PC-3 (cell line): ENCODE measurements around the gene SVOP. TPM values are rescaled to one million over a fixed set of nuclear protein-coding genes. Genes with fewer than 3 reads are reported as not detected.

ENCODE experiments used
- ATAC-seq: fragments of 200-7000 bp; cut with Tn5 transposase; 2 replicates; pipeline ENCODE4 v1.9.1; 2020; ENCODE audit warnings: mild to moderate bottlenecking, moderate library complexity
- BruUV-seq: library from RNA; stranded (reverse); fragments of 400-500 nt; replicated peaks from 2 replicates; lab custom pipeline; 2021; lab: Mats Ljungman, UMichigan
- CTCF ChIA-PET: fragments of 300-600 bp; sonication (Branson Sonifier 250); formaldehyde crosslinking; loops from one replicate; lab custom pipeline; 2022; ENCODE audit warnings: antibody characterized with exemption; lab: Charles Lee
- POLR2A ChIA-PET: fragments of 300-600 bp; sonication (Branson Sonifier 250); formaldehyde crosslinking; loops from one replicate; lab custom pipeline; 2022; ENCODE audit warnings: antibody characterized with exemption; ENCODE audit not compliant: unreplicated experiment; lab: Charles Lee
- DNase-seq: peaks from one replicate; pipeline ENCODE4 v3.0.0-alpha.2; 2015
- H2AFZ ChIP-seq: fragments of 300-600 bp; sonication (generic); 2 replicates; pipeline ENCODE4 v1.6.0; 2016; ENCODE audit warnings: antibody characterized with exemption, low read length
- H3F3A ChIP-seq: fragments of 300-600 bp; sonication (generic); one replicate; pipeline ENCODE4 v1.6.0; 2017; ENCODE audit warnings: antibody characterized with exemption, low read length, control low read depth, mild to moderate bottlenecking; ENCODE audit not compliant: unreplicated experiment
- H3K27ac ChIP-seq: fragments of 300-600 bp; sonication (generic); 2 replicates; pipeline ENCODE4 v1.5.1; 2016; ENCODE audit warnings: mild to moderate bottlenecking, low read length
- H3K27me3 ChIP-seq: fragments of 300-600 bp; sonication (generic); 2 replicates; pipeline ENCODE4 v1.6.1; 2016; ENCODE audit warnings: low read length, mixed read lengths
- H3K36me3 ChIP-seq: fragments of 300-600 bp; sonication (generic); 2 replicates; pipeline ENCODE4 v1.6.1; 2016; ENCODE audit warnings: low read depth, mixed run types, low read length, mixed read lengths
- H3K4me1 ChIP-seq: fragments of 300-600 bp; sonication (generic); 2 replicates; pipeline ENCODE4 v1.5.1; 2016; ENCODE audit warnings: low read length; ENCODE audit not compliant: insufficient read depth
- H3K4me2 ChIP-seq: fragments of 300-600 bp; sonication (generic); 2 replicates; pipeline ENCODE4 v1.6.0; 2016; ENCODE audit warnings: low read length
- H3K4me3 ChIP-seq: fragments of 300-600 bp; sonication (generic); 2 replicates; pipeline ENCODE4 v1.5.1; 2016; ENCODE audit warnings: mild to moderate bottlenecking, low read length, mixed read lengths
- H3K79me2 ChIP-seq: fragments of 300-600 bp; sonication (generic); 2 replicates; pipeline ENCODE4 v1.6.1; 2017; ENCODE audit warnings: low read length, mixed read lengths
- H3K9ac ChIP-seq: fragments of 300-600 bp; sonication (generic); 2 replicates; pipeline ENCODE4 v1.6.0; 2016; ENCODE audit warnings: mild to moderate bottlenecking, low read length
- H3K9me2 ChIP-seq: fragments of 300-600 bp; sonication (generic); replicated peaks from 2 replicates; pipeline ENCODE4 v1.6.1; 2016; ENCODE audit warnings: mixed run types, low read length, mixed read lengths
- H3K9me3 ChIP-seq: fragments of 300-600 bp; sonication (generic); 2 replicates; pipeline ENCODE4 v1.6.1; 2016; ENCODE audit warnings: low read length, mixed read lengths
- H4K20me1 ChIP-seq: fragments of 300-600 bp; sonication (generic); 2 replicates; pipeline ENCODE4 v1.6.1; 2016; ENCODE audit warnings: low read length, mixed read lengths
- CTCF ChIP-seq: fragments of 300-600 bp; sonication (generic); conservative IDR thresholded peaks from 2 replicates; pipeline ENCODE4 v1.5.1; 2017; ENCODE audit warnings: antibody characterized with exemption, low read depth, mild to moderate bottlenecking, low read length
- EZH2 ChIP-seq: fragments of 300-600 bp; sonication (generic); IDR thresholded peaks from one replicate; pipeline ENCODE4 v1.6.1; 2017; ENCODE audit warnings: antibody characterized with exemption, mild to moderate bottlenecking, low read length; ENCODE audit not compliant: unreplicated experiment
- EZH2phosphoT487 ChIP-seq: fragments of 300-600 bp; sonication (generic); IDR thresholded peaks from 2 replicates; pipeline ENCODE4 v1.6.1; 2018; ENCODE audit warnings: mild to moderate bottlenecking, antibody characterized with exemption, low read length, borderline replicate concordance
- intact Hi-C: fragments of 100-400 bp; cut with micrococcal nuclease; formaldehyde crosslinking; loops from 2 replicates; pipeline ENCODE4 v1.9.0; 2023
- total RNA-seq: library from RNA; depleted of rRNA; stranded (reverse); fragments of >200 nt; gene quantifications from 2 replicates; pipeline ENCODE4 v1.2.3, GENCODE V29; 2014

SVOP gene
- total RNA-seq, 1 experiment from 2014 or later = not detected

DNA sequence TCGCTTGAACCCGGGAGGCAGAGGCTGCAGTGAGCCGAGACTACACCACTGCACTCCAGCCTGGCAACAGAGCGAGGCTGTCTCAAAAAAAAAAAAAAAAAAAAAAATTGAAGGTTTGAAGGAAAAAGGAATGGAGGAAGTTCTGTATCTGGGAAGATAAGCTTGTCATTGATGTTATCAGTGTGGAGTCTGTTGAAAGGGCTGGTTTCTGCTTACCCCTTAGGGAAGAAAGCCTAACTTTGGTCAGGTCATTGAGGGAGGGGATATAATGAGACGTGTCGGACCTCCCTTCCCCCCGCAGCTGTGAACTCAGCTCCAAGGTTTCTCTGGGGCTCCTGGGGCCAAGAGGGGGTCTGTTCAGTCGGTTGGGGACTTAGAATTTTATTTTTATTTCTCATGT, 124.5 kb downstream of the SVOP start:
- intact Hi-C loops = no loop called here
- CTCF ChIA-PET = interaction anchor here (0.6 kb wide), 1 partner anchor 405 kb away, joined by 3 read pairs; no protein-coding TSS in a partner anchor

DNA sequence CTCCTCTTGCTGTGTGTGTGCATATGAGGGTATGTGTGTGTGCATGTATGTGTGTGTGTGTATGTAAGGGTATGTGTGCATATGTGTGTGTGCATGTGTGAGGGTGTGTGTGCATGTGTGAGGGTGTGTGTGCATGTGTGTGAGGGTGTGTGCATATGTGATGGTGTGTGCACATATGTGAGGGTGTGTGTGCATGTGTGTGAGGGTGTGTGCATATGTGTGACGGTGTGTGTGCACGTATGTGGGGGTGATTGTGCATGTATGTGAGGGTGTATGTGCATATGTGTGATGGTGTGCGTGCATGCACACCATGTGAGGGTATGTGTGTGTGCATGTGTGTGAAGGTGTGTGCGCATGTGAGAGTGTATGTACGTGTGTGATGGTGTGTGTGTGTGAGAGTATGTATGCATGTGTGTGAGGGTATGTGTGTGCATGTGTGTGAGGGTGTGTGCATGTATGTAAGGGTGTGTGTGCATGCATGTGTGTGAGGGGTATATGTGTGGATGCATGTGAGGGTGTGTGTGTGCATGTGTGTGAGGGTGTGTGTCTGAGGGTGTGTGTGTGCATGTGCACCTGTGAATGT, 125.6 kb downstream of the SVOP start:
- no peaks in the 10 kb centered on the region; the same call in 1 of the 2 replicates for H3K9me2 ChIP-seq
- ATAC-seq (no peak), DNase-seq (no peak)
- TF ChIP-seq CTCF (no peak), EZH2phosphoT487 (no peak), EZH2 (no peak)
- H3K36me3 ChIP-seq = no peaks in the 10 kb centered on the region
- no peak overlapping the region for H3K9ac ChIP-seq
- no peak overlapping the region for H3K4me2 ChIP-seq
- peaks cover 38% of the 10 kb centered on the region for H3K27me3 ChIP-seq
- H3K4me1 ChIP-seq = no peaks in the 10 kb centered on the region
- H3F3A ChIP-seq = no peaks in the 10 kb centered on the region
- BruUV-seq = no TSS peak
- ChIA-PET CTCF (no interaction called here), POLR2A (no interaction called here)
- intact Hi-C loops = no loop called here
- H3K9me3 ChIP-seq = no peaks in the 10 kb centered on the region
- H4K20me1 ChIP-seq = no peaks in the 10 kb centered on the region
- H3K4me3 ChIP-seq = no peak overlapping the region
- H3K27ac ChIP-seq = no peak overlapping the region
- H3K79me2 ChIP-seq = no peaks in the 10 kb centered on the region
- H2AFZ ChIP-seq = no peak overlapping the region

More for the DNA sequence above, 124.5 kb downstream of the SVOP start:
- Histone ChIP-seq H3K79me2 (no peaks in the 10 kb centered on the region), H4K20me1 (no peaks in the 10 kb centered on the region), H2AFZ (no peak overlapping the region), H3K27me3 (peaks cover 47% of the 10 kb centered on the region), H3K4me1 (no peaks in the 10 kb centered on the region), H3K27ac (no peak overlapping the region), H3K4me2 (no peak overlapping the region), H3F3A (no peaks in the 10 kb centered on the region), H3K9ac (no peak overlapping the region), H3K9me2 (no peaks in the 10 kb centered on the region; the same call in 1 of the 2 replicates), H3K4me3 (no peak overlapping the region), H3K9me3 (no peaks in the 10 kb centered on the region), H3K36me3 (no peaks in the 10 kb centered on the region)
- POLR2A ChIA-PET = no interaction called here
- ATAC-seq = no peak
- TF ChIP-seq EZH2 = no peak
- BruUV-seq = no TSS peak
- no peak for DNase-seq

DNA sequence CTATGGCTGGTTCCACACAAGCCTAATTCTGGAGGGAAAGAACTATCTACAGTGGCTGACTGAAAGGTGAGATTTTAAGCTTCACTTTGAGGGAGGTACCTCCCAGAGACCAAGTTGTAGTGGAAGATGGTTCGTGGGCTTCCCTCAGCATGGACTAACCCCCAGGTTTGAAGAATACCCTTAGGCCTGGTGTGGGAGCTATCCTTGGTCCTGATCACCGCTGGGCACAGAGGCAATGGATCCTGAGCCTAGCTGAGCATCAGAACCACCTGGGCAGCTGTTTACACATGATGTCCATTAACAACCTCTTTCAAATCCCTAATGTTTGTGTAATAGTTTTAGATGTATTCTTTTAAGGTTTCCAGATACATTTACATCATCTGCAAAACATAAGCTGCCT, 130.7 kb downstream of the SVOP start:
- ChIA-PET POLR2A (no interaction called here), CTCF (no interaction called here)
- TF ChIP-seq CTCF (no peak), EZH2 (no peak), EZH2phosphoT487 (no peak)
- BruUV-seq = no TSS peak
- Histone ChIP-seq H3K27ac (no peak overlapping the region), H2AFZ (no peak overlapping the region), H3K27me3 (peaks cover 15% of the 10 kb centered on the region; the same call in 1 of the 2 replicates), H3K9ac (no peak overlapping the region), H3K4me3 (no peak overlapping the region), H3K36me3 (no peaks in the 10 kb centered on the region), H3K4me2 (no peak overlapping the region), H3K4me1 (no peaks in the 10 kb centered on the region), H3K9me3 (no peaks in the 10 kb centered on the region), H3F3A (no peaks in the 10 kb centered on the region), H4K20me1 (no peaks in the 10 kb centered on the region), H3K79me2 (no peaks in the 10 kb centered on the region), H3K9me2 (no peaks in the 10 kb centered on the region)
- peak; percentile 50 for DNase-seq
- intact Hi-C loops = no loop called here
- no peak for ATAC-seq
